Measurements from ENCODE around the gene PFDN4.

Gene PFDN4

DNA sequence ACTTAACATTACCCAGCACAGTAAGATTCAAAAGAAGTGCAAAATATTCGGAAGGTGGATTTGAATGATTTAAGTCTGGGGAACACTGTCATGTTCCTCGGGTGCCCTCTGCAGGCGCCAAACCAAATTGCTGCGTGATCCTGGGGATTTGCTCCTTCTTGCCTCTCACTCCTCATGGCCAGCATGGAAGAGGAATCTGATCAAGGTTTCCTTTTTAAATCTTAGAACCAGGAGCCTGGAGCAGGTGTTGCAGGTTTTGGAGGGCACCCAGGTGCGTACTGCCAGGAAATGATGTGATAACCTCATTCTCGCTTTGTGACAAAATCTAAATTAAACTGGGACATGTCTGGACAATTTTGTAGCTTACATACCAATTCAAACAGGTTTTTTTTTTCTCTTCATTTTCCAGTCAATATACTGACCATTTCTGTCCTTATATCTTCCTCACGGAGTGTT, 8.1 kb upstream of the PFDN4 start:
- TF ChIP-seq, protein P1, sequence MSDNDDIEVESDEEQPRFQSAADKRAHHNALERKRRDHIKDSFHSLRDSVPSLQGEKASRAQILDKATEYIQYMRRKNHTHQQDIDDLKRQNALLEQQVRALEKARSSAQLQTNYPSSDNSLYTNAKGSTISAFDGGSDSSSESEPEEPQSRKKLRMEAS (IDR thresholded peaks at IDR 0.05; ENCODE audit: low read depth, low read length): peak; percentile 67
- no peak for TF ChIP-seq POLR2A (IDR thresholded peaks at IDR 0.05; ENCODE audit: extremely low read depth, insufficient read length)
- TF ChIP-seq, protein P2, sequence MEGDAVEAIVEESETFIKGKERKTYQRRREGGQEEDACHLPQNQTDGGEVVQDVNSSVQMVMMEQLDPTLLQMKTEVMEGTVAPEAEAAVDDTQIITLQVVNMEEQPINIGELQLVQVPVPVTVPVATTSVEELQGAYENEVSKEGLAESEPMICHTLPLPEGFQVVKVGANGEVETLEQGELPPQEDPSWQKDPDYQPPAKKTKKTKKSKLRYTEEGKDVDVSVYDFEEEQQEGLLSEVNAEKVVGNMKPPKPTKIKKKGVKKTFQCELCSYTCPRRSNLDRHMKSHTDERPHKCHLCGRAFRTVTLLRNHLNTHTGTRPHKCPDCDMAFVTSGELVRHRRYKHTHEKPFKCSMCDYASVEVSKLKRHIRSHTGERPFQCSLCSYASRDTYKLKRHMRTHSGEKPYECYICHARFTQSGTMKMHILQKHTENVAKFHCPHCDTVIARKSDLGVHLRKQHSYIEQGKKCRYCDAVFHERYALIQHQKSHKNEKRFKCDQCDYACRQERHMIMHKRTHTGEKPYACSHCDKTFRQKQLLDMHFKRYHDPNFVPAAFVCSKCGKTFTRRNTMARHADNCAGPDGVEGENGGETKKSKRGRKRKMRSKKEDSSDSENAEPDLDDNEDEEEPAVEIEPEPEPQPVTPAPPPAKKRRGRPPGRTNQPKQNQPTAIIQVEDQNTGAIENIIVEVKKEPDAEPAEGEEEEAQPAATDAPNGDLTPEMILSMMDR (IDR thresholded peaks at IDR 0.05; ENCODE audit: low read depth, low read length): peak; percentile 93
- peak; percentile 76 for DNase-seq (ENCODE audit: low read depth)
- H3K4me3 ChIP-seq (ENCODE audit: low read depth, low read length): no peak overlapping the region

DNA sequence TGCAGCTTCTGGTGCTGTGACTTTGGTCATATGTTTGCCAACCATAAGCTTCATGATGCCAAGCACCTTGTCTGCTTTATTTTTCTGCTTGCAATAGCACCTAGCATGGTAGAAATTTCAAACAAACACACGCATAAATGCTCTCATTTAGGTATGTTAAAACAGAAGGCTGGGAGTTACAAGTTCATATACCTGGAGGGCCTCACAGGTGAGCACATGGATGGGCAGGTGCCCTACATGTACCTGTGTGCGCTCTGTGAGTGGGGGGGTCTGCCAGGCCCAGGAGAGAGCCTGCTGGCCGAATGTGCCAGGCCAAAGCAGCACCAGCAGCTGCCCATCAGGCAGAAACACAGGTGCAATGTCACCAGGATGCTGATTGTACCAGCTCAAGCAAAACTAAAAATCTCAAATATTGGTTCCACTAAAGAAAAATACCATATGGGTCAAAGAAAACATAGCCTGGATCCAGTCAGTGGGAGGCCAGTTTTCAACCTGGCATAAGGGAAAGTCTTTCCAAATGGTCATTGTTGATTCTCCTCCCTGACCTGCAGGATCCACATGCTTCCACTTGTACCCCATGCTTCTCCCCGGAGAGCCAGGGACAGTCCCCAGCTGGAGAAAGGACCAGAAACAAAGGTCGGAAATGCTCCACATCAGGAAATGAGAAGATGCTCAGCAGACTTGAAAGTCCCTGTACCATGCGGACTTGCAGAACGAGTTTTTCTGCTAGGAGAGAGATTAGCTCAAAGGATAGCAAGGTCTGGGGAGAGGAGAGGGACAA, 7.2 kb upstream of the PFDN4 start:
- no peak overlapping the region for H3K4me3 ChIP-seq (ENCODE audit: low read depth, low read length)
- TF ChIP-seq MYC (IDR thresholded peaks at IDR 0.05; ENCODE audit: low read depth, low read length) (no peak), POLR2A (IDR thresholded peaks at IDR 0.05; ENCODE audit: extremely low read depth, insufficient read length) (no peak)
- TF ChIP-seq, protein P2 (IDR thresholded peaks at IDR 0.05; ENCODE audit: low read depth, low read length): no peak
- TF ChIP-seq, protein P1 (IDR thresholded peaks at IDR 0.05; ENCODE audit: low read depth, low read length): no peak
- DNase-seq (ENCODE audit: low read depth): no peak

DNA sequence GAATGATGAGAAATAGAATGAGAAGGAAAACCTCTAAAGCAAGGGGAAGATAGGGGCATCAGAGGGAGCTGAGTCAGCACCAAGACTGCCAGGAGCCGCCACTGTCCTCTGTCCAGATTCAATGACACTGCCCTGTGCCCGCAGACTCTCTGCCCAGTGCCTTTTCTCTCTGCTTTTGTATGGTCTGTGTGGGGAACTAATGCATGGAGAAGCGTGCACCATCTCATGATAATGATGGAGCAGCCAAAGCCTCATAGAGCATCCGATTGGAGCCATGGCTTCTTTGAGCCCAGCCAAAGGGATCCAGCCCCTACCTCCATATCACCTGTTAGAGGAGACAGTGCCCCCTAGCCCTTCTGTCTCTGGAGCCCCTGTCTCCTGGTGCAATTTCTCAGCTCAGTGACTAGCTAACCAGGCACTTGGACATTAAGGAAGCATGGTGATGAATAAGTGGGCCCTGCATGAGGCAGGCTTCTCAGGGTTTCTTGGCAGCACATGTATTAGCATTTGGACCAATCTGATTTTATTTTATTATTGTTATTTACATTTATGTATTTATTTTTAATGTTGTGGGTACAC, 6.5 kb upstream of the PFDN4 start:
- TF ChIP-seq POLR2A (IDR thresholded peaks at IDR 0.05; ENCODE audit: extremely low read depth, insufficient read length) (no peak), MYC (IDR thresholded peaks at IDR 0.05; ENCODE audit: low read depth, low read length) (no peak)
- TF ChIP-seq, protein P2 (IDR thresholded peaks at IDR 0.05; ENCODE audit: low read depth, low read length): no peak
- TF ChIP-seq, protein P1 (IDR thresholded peaks at IDR 0.05; ENCODE audit: low read depth, low read length): no peak
- no peak for DNase-seq (ENCODE audit: low read depth)
- H3K4me3 ChIP-seq (ENCODE audit: low read depth, low read length): no peak overlapping the region

DNA sequence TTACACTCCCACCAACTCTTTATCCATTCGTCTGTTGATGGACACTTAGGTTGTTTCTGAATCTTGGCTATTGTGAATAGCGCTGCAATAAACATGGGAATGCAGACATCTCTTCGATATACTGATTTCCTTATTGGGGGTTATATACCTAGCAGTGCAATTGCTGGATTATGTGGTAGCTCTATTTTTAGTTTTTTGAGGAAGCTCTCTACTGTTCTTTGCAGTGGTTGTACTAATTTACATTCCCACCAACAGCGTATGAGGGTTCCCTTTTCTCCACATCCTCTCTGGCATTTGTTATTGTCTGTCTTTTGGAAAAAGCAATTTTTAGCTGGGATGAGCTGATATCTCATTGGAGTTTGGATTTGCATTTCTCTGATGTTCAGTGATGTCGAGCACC, 4.6 kb upstream of the PFDN4 start:
- no peak overlapping the region for H3K4me3 ChIP-seq (ENCODE audit: low read depth, low read length)
- TF ChIP-seq MYC (IDR thresholded peaks at IDR 0.05; ENCODE audit: low read depth, low read length) (no peak), POLR2A (IDR thresholded peaks at IDR 0.05; ENCODE audit: extremely low read depth, insufficient read length) (no peak)
- TF ChIP-seq, protein P1 (IDR thresholded peaks at IDR 0.05; ENCODE audit: low read depth, low read length): no peak
- TF ChIP-seq, protein P2 (IDR thresholded peaks at IDR 0.05; ENCODE audit: low read depth, low read length): no peak
- DNase-seq (ENCODE audit: low read depth): no peak

DNA sequence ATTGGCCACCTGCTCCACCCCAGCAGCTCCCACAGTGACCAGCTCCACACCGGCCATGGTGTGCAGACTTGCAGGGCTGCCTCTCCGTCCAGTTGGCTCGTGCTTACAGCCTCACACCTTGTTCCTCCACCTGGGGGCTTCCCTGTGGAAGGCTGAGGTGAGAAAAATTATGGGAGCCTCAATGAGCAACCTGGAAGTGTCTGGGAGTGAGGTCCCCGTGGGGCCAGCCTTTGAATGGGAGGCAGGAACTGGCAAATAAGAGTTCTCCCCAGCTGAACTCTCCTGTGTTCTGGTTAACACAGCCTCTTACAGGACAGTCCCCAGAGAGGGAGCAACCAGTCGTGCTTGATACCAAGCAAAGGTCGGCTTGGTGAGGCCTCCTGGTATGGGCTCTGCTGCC, 3.8 kb upstream of the PFDN4 start:
- no peak for DNase-seq (ENCODE audit: low read depth)
- no peak overlapping the region for H3K4me3 ChIP-seq (ENCODE audit: low read depth, low read length)
- TF ChIP-seq, protein P2 (IDR thresholded peaks at IDR 0.05; ENCODE audit: low read depth, low read length): no peak
- TF ChIP-seq, protein P1 (IDR thresholded peaks at IDR 0.05; ENCODE audit: low read depth, low read length): no peak
- no peak for TF ChIP-seq POLR2A (IDR thresholded peaks at IDR 0.05; ENCODE audit: extremely low read depth, insufficient read length)
- TF ChIP-seq MYC (IDR thresholded peaks at IDR 0.05; ENCODE audit: low read depth, low read length): no peak

Data from NB4 (cell line).